ENCODE measurements around the gene PDLIM3. TPM values are rescaled to one million over a fixed set of nuclear protein-coding genes. Genes with fewer than 3 reads are reported as not detected.
A peak's percentile ranks its signal among the peaks of the same experiment; 100 is the strongest.

Gene PDLIM3
- polyA plus RNA-seq, 3 donors = not detected

- H3K4me3 Mint-ChIP-seq = peak overlapping the region in 1 of 2 donors; percentile 27
- H3K4me1 ChIP-seq (ENCODE audit: control insufficient read depth in 1 of 2, insufficient read depth in 2 of 2, low read length in 2 of 2) = no peaks in the 10 kb centered on the region
- H3K4me1 Mint-ChIP-seq = no peaks in the 10 kb centered on the region
- no peaks in the 10 kb centered on the region for H3K36me3 ChIP-seq (replicated peaks in 1 of 2; ENCODE audit: control insufficient read depth in 1 of 2, insufficient read depth in 2 of 2, low read length in 2 of 2)
- H3K36me3 Mint-ChIP-seq = no peaks in the 10 kb centered on the region
- peaks cover 2 to 16% (median 11%) of the 10 kb centered on the region in 7 donors for H3K9me3 Mint-ChIP-seq
- TF ChIP-seq, protein P1, sequence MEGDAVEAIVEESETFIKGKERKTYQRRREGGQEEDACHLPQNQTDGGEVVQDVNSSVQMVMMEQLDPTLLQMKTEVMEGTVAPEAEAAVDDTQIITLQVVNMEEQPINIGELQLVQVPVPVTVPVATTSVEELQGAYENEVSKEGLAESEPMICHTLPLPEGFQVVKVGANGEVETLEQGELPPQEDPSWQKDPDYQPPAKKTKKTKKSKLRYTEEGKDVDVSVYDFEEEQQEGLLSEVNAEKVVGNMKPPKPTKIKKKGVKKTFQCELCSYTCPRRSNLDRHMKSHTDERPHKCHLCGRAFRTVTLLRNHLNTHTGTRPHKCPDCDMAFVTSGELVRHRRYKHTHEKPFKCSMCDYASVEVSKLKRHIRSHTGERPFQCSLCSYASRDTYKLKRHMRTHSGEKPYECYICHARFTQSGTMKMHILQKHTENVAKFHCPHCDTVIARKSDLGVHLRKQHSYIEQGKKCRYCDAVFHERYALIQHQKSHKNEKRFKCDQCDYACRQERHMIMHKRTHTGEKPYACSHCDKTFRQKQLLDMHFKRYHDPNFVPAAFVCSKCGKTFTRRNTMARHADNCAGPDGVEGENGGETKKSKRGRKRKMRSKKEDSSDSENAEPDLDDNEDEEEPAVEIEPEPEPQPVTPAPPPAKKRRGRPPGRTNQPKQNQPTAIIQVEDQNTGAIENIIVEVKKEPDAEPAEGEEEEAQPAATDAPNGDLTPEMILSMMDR (IDR thresholded peaks at IDR 0.05) = no peak
- no peak overlapping the region for H3K9ac ChIP-seq (ENCODE audit: insufficient read depth, low read length, poor library complexity, severe bottlenecking)
- no peaks in the 10 kb centered on the region for H3K79me2 ChIP-seq (ENCODE audit: insufficient read depth, low read length)
- intact Hi-C loops (cut with micrococcal nuclease) = no loop called here
- peaks cover 54 to 79% (median 63%) of the 10 kb centered on the region in 3 donors for H3K27me3 Mint-ChIP-seq (ENCODE audit: low read depth in 3 of 3)
- no peak overlapping the region for H2AFZ ChIP-seq (ENCODE audit: insufficient read depth, low read depth, low read length, poor library complexity, severe bottlenecking)
- no peak for DNase-seq
- H3K9me3 ChIP-seq (replicated peaks in 1 of 2; ENCODE audit: control insufficient read depth in 1 of 2, insufficient read depth in 1 of 2, low read length in 2 of 2) = peaks cover 6 to 7% of the 10 kb centered on the region in 2 donors
- H3K27me3 ChIP-seq (ENCODE audit: control insufficient read depth in 2 of 2, insufficient read depth in 2 of 2, low read length in 2 of 2) = peaks cover 44 to 73% of the 10 kb centered on the region in 2 donors
- no peaks in the 10 kb centered on the region for H4K20me1 ChIP-seq (ENCODE audit: insufficient read depth, low read length)
- WGBS (ENCODE audit: insufficient coverage) = 89% methylated on average over 10 of the region's 20 CpGs
- no peak overlapping the region for H3K4me2 ChIP-seq (replicated peaks; ENCODE audit: extremely low read depth, low read length, poor library complexity, severe bottlenecking)
- no peak overlapping the region for H3K27ac ChIP-seq (ENCODE audit: low read depth in 1 of 2, low read length in 2 of 2)
- no peak overlapping the region for H3K27ac Mint-ChIP-seq
- H3K4me3 ChIP-seq (replicated peaks in 1 of 3; ENCODE audit: low read depth in 2 of 3, low read length in 3 of 3) = no peak overlapping the region
These were observed 28.9 kb downstream of the PDLIM3 start for GRCh38 chr4:185506422-185506821.

- Histone ChIP-seq H3K4me2 (replicated peaks; ENCODE audit: extremely low read depth, low read length, poor library complexity, severe bottlenecking) (no peak overlapping the region), H3K27me3 (ENCODE audit: control insufficient read depth in 2 of 2, insufficient read depth in 2 of 2, low read length in 2 of 2) (peaks cover 24 to 70% of the 10 kb centered on the region in 2 donors), H3K27ac (ENCODE audit: low read depth in 1 of 2, low read length in 2 of 2) (no peak overlapping the region), H4K20me1 (ENCODE audit: insufficient read depth, low read length) (no peaks in the 10 kb centered on the region), H2AFZ (ENCODE audit: insufficient read depth, low read depth, low read length, poor library complexity, severe bottlenecking) (no peak overlapping the region), H3K79me2 (ENCODE audit: insufficient read depth, low read length) (no peaks in the 10 kb centered on the region), H3K4me3 (replicated peaks in 1 of 3; ENCODE audit: low read depth in 2 of 3, low read length in 3 of 3) (no peak overlapping the region), H3K9ac (ENCODE audit: insufficient read depth, low read length, poor library complexity, severe bottlenecking) (no peak overlapping the region), H3K9me3 (replicated peaks in 1 of 2; ENCODE audit: control insufficient read depth in 1 of 2, insufficient read depth in 1 of 2, low read length in 2 of 2) (peaks cover 16 to 17% of the 10 kb centered on the region in 2 donors), H3K4me1 (ENCODE audit: control insufficient read depth in 1 of 2, insufficient read depth in 2 of 2, low read length in 2 of 2) (no peaks in the 10 kb centered on the region), H3K36me3 (replicated peaks in 1 of 2; ENCODE audit: control insufficient read depth in 1 of 2, insufficient read depth in 2 of 2, low read length in 2 of 2) (no peaks in the 10 kb centered on the region)
- Mint-ChIP-seq H3K36me3 (no peaks in the 10 kb centered on the region), H3K9me3 (peaks cover 8 to 25% (median 22%) of the 10 kb centered on the region in 7 donors), H3K27ac (no peak overlapping the region), H3K4me3 (peak overlapping the region in 1 of 2 donors; percentile 62), H3K27me3 (ENCODE audit: low read depth in 3 of 3) (peaks cover 54 to 73% (median 61%) of the 10 kb centered on the region in 3 donors), H3K4me1 (no peaks in the 10 kb centered on the region)
- no peak for DNase-seq
- intact Hi-C loops (cut with micrococcal nuclease) = no loop called here
- TF ChIP-seq, protein P1 (IDR thresholded peaks at IDR 0.05) = no peak
- 90% methylated on average over 11 of the region's 21 CpGs for WGBS (ENCODE audit: insufficient coverage)
These were observed 30.9 kb downstream of the PDLIM3 start for GRCh38 chr4:185504098-185505047.

All from CD14-positive monocyte (primary cell).